Body of pancreas (tissue), 4 donors: Measurements from ENCODE around the gene BBLN. TPM values are rescaled to one million over a fixed set of nuclear protein-coding genes. Genes with fewer than 3 reads are reported as not detected.

Experiments used
- ATAC-seq: fragments of 150-250 bp; one replicate; pipeline ENCODE4 v1.9.1; 2016
- DNase-seq, 4 donors: peaks; one replicate each; pipeline ENCODE4 v3.0.0-alpha.2; 2019
- H3K27ac ChIP-seq, 4 donors: fragments of 200-600 bp; sonication (generic); 1 replicate in 3 of 4; 2 replicates in 1 of 4; pipeline versions ENCODE4 v1.5.1 to v1.6.1; 2016 to 2019; ENCODE audit warnings: mild to moderate bottlenecking in 1 of 4, mixed read lengths in 1 of 4, moderate library complexity in 1 of 4
- H3K27me3 ChIP-seq, 2 donors: fragments of 200-600 bp; sonication (generic); one replicate each; pipeline ENCODE4 v1.6.0; 2016; ENCODE audit warnings: mild to moderate bottlenecking in 1 of 2
- H3K36me3 ChIP-seq, 2 donors: fragments of 200-600 bp; sonication (generic); replicated peaks in 1 of 2; 2 replicates each; pipeline ENCODE4 v1.5.1; 2016; ENCODE audit warnings: low read depth in 2 of 2; ENCODE audit not compliant: insufficient read depth in 1 of 2
- H3K4me1 ChIP-seq: fragments of 200-600 bp; sonication (generic); one replicate; pipeline ENCODE4 v1.6.0; 2016
- H3K4me3 ChIP-seq, 2 donors: fragments of 200-600 bp; sonication (generic); 1 replicate in 1 of 2; 2 replicates in 1 of 2; pipeline ENCODE4 v1.5.1; 2016 to 2019
- H3K9me3 ChIP-seq, 3 donors: fragments of 200-600 bp; sonication (generic); 1 replicate in 2 of 3; 2 replicates in 1 of 3; pipeline ENCODE4 v1.5.1; 2016
- CTCF ChIP-seq, 7 experiments: fragments of 450-650 bp in 4 of 7; fragments of 200-600 bp in 3 of 7; sonication (generic) in 3 of 7; IDR thresholded peaks; one replicate each; pipeline ENCODE4 v1.5.1; 2016 to 2019; ENCODE audit warnings: antibody characterized with exemption in 7 of 7
- POLR2A ChIP-seq, 3 donors: fragments of 450-650 bp; IDR thresholded peaks; one replicate each; pipeline ENCODE4 v1.6.1; 2016; ENCODE audit warnings: antibody characterized with exemption in 3 of 3, mild to moderate bottlenecking in 2 of 3
- WGBS, 2 donors: methylation state at CpG; one replicate each; pipeline ENCODE4 v1.1.5; 2017; 5-methylcytosine and 5-hydroxymethylcytosine counted together
- intact Hi-C: fragments of 100-400 bp; cut with DNase I; formaldehyde crosslinking; loops from one replicate; pipeline ENCODE4 v1.15.1; 2023
- total RNA-seq, 2 donors: library from RNA; depleted of rRNA; stranded (reverse); fragments of >200 nt; gene quantifications; one replicate each; pipeline ENCODE4 v1.1.0, GENCODE V29; 2016

BBLN gene
- total RNA-seq, 2 donors from 2014 or later, result 113 to 129 TPM

DNA sequence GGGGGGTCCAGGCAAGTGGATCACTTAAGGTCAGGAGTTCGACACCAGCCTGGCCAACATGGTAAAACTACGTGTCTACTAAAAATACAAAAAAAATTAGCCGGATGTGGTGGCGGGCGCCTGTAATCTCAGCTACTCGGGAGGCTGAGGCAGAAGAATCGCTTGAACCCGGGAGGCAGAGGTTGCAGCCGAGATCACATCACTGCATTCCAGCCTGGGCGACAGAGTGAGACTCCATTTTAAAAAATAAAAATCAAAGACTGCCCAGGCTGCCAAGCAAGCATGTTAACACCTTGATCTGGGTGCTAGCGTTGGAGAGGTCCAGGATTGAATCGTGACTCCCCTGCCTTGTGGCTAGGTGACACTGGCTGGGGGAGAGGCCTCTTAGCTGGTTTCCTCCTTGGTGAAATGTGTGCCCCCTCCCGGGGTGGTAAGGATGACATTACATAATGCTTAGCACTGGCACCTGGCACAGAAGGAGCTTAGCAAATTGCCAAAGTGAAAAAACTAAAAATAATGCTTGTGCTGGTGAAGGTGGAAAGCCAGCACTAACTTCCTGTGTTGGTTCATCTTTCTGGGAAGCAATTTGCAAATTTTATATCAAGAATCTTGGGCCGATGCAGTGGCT lies 33.5 kb downstream of the BBLN start:
- Histone ChIP-seq H3K4me3 (no peak overlapping the region), H3K9me3 (no peaks in the 10 kb centered on the region), H3K27ac (peak overlapping the region in 3 of 4 donors; percentile 81 to 92 (median 81)), H3K36me3 (no peaks in the 10 kb centered on the region), H3K4me1 (peaks cover 21% of the 10 kb centered on the region), H3K27me3 (no peaks in the 10 kb centered on the region)
- intact Hi-C loops, result no loop called here
- no peak for ATAC-seq
- WGBS, 2 donors, result 76 to 82% methylated on average over 14 of the region's 14 CpGs
- TF ChIP-seq POLR2A (IDR thresholded peaks at IDR 0.05) (no peak), CTCF (IDR thresholded peaks at IDR 0.05) (no peak)
- no peak for DNase-seq

GRCh38 chr9:128201441-128202369 lies 41.6 kb downstream of the BBLN start:
- peaks cover 12% of the 10 kb centered on the region for H3K4me1 ChIP-seq
- H3K27ac ChIP-seq, result no peak overlapping the region
- 80 to 85% methylated on average over 12 to 13 of the region's 13 CpGs for WGBS, 2 donors
- H3K9me3 ChIP-seq, result no peaks in the 10 kb centered on the region
- no peak overlapping the region for H3K4me3 ChIP-seq
- intact Hi-C loops, result no loop called here
- H3K27me3 ChIP-seq, result no peaks in the 10 kb centered on the region
- no peak for DNase-seq
- no peaks in the 10 kb centered on the region for H3K36me3 ChIP-seq
- TF ChIP-seq CTCF (IDR thresholded peaks at IDR 0.05) (no peak), POLR2A (IDR thresholded peaks at IDR 0.05) (no peak)
- ATAC-seq, result no peak

- Histone ChIP-seq H3K4me1 (peaks cover 12% of the 10 kb centered on the region), H3K27me3 (no peaks in the 10 kb centered on the region), H3K36me3 (no peaks in the 10 kb centered on the region), H3K27ac (no peak overlapping the region), H3K4me3 (no peak overlapping the region), H3K9me3 (no peaks in the 10 kb centered on the region)
- ATAC-seq, result no peak
- intact Hi-C loops, result no loop called here
- DNase-seq, result no peak
- TF ChIP-seq POLR2A (IDR thresholded peaks at IDR 0.05), result no peak
- TF ChIP-seq CTCF (IDR thresholded peaks at IDR 0.05), result no peak
- 8 to 13% methylated on average over 2 of the region's 2 CpGs for WGBS, 2 donors
These were observed 42.6 kb downstream of the BBLN start for GRCh38 chr9:128202648-128203023.

- peak within 1 kb of the TSS in 1 of 4 donors; percentile 17 for H3K27ac ChIP-seq
- intact Hi-C loops, result no loop called here
- H3K36me3 ChIP-seq, result no peaks in the 10 kb centered on the region
- H3K27me3 ChIP-seq, result no peaks in the 10 kb centered on the region
- ATAC-seq (peak; percentile 95), DNase-seq (peak; percentile 55 to 71 (median 62))
- 1 to 4% methylated on average over 2 to 72 of the region's 72 CpGs for WGBS, 2 donors
- peaks cover 12% of the 10 kb centered on the region for H3K4me1 ChIP-seq
- peak within 1 kb of the TSS; percentile 22 to 44 for H3K4me3 ChIP-seq
- TF ChIP-seq POLR2A (IDR thresholded peaks at IDR 0.05) (peak in 2 of 3 donors; percentile 20 to 38), CTCF (IDR thresholded peaks at IDR 0.05) (peak; percentile 39 to 99 (median 98))
- no peaks in the 10 kb centered on the region for H3K9me3 ChIP-seq
These were observed 43.1 kb downstream of the BBLN start, which contains the start of gene DNM1 for GRCh38 chr9:128203024-128203706. Gene DNM1 (plus strand): TSS chr9:128203379. CDS start chr9:128203471, 92 bp downstream.
